Measurements from ENCODE around the gene RAB11FIP3. TPM values are rescaled to one million over a fixed set of nuclear protein-coding genes. Genes with fewer than 3 reads are reported as not detected.
A peak's percentile ranks its signal among the peaks of the same experiment; 100 is the strongest.

RAB11FIP3 gene
- total and polyA plus RNA-seq, 2 of the 13 experiments (the other 11 are each of a cell fraction or from before 2014, with no cell fraction given) = 34.3 to 57.6 TPM

- no peak for TF ChIP-seq SALL2 (CRISPR knock-in tag; IDR thresholded peaks at IDR 0.05)
- TF ChIP-seq, protein P1, sequence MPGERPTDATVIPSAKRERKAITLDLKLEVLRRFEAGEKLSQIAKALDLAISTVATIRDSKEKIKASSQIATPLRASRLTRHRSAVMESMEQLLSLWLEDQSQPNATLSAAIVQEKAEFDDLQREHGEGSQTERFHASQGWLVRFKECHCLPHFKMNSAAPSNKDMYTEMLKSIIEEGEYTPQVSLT (CRISPR knock-in tag; IDR thresholded peaks at IDR 0.05; ENCODE audit: borderline replicate concordance, low read depth) = no peak
- TF ChIP-seq KLF11 (CRISPR knock-in tag; IDR thresholded peaks at IDR 0.05) = no peak; the same call in 1 of the 2 replicates
- TF ChIP-seq ZNF577 (CRISPR knock-in tag; IDR thresholded peaks at IDR 0.05; ENCODE audit: borderline replicate concordance, low read depth) = no peak
- TF ChIP-seq, protein P2, sequence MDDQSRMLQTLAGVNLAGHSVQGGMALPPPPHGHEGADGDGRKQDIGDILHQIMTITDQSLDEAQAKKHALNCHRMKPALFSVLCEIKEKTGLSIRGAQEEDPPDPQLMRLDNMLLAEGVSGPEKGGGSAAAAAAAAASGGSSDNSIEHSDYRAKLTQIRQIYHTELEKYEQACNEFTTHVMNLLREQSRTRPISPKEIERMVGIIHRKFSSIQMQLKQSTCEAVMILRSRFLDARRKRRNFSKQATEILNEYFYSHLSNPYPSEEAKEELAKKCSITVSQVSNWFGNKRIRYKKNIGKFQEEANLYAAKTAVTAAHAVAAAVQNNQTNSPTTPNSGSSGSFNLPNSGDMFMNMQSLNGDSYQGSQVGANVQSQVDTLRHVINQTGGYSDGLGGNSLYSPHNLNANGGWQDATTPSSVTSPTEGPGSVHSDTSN (CRISPR knock-in tag; IDR thresholded peaks at IDR 0.05; ENCODE audit: borderline replicate concordance) = no peak
- 0 out of 2 replicates have a peak, but pooled peaks have one; percentile 59 for TF ChIP-seq ZNF430 (CRISPR knock-in tag; IDR thresholded peaks at IDR 0.05)
- TF ChIP-seq ZNF441 (CRISPR knock-in tag; IDR thresholded peaks at IDR 0.05; ENCODE audit: borderline replicate concordance) = 0 out of 2 replicates have a peak, but pooled peaks have one; percentile 18
- TF ChIP-seq POLR2AphosphoS5 (IDR thresholded peaks at IDR 0.05; ENCODE audit: low read depth, low read length) = no peak
- TF ChIP-seq STAG1 (CRISPR knock-in tag; IDR thresholded peaks at IDR 0.05) = no peak
- TF ChIP-seq ATF3 (CRISPR knock-in tag; IDR thresholded peaks at IDR 0.05) = no peak
- 0 out of 2 replicates have a peak, but pooled peaks have one; percentile 53 for TF ChIP-seq HNF1A (IDR thresholded peaks at IDR 0.05; ENCODE audit: low read depth)
- TF ChIP-seq HNF1A (CRISPR knock-in tag; IDR thresholded peaks at IDR 0.05; ENCODE audit: borderline replicate concordance) = peak; percentile 88
- TF ChIP-seq ESRRA (CRISPR knock-in tag; IDR thresholded peaks at IDR 0.05; ENCODE audit: low read depth) = no peak; the same call in 1 of the 2 replicates
- TF ChIP-seq ZKSCAN1 (IDR thresholded peaks at IDR 0.05; ENCODE audit: low read length) = no peak
- no peak for TF ChIP-seq SYNCRIP (IDR thresholded peaks at IDR 0.05; ENCODE audit: insufficient read depth, low read depth, low read length)
- TF ChIP-seq ZNF512B (CRISPR knock-in tag; IDR thresholded peaks at IDR 0.05; ENCODE audit: borderline replicate concordance) = no peak
- TF ChIP-seq, protein P3, sequence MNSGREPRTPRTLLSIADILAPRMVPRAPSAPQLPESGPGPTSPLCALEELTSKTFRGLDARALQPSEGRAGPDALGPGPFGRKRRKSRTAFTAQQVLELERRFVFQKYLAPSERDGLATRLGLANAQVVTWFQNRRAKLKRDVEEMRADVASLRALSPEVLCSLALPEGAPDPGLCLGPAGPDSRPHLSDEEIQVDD (CRISPR knock-in tag; IDR thresholded peaks at IDR 0.05; ENCODE audit: borderline replicate concordance) = no peak
- TF ChIP-seq NONO (IDR thresholded peaks at IDR 0.05) = no peak
- TF ChIP-seq NONO (CRISPR knock-in tag; conservative IDR thresholded peaks at IDR 0.05) = peak; percentile 69; the same call in 1 of the 2 replicates
Measured at GRCh38 chr16:405548-406506, 19.6 kb upstream of the RAB11FIP3 start (continued).
